Panc1 (cell line): Measurements from ENCODE around the gene PRKCD. TPM values are rescaled to one million over a fixed set of nuclear protein-coding genes. Genes with fewer than 3 reads are reported as not detected.

ENCODE experiments used
- ATAC-seq: fragments of 200-7000 bp; cut with Tn5 transposase; 2 replicates; pipeline ENCODE4 v1.9.1; 2020; ENCODE audit warnings: mild to moderate bottlenecking, moderate library complexity
- BruUV-seq: library from RNA; stranded (reverse); fragments of 400-500 nt; replicated peaks from 2 replicates; lab custom pipeline; 2021; lab: Mats Ljungman, UMichigan
- CTCF ChIA-PET: fragments of 300-600 bp; sonication (Branson Sonifier 250); formaldehyde crosslinking; loops from one replicate; lab custom pipeline; 2022; ENCODE audit warnings: antibody characterized with exemption; lab: Charles Lee
- POLR2A ChIA-PET: fragments of 300-600 bp; sonication (Branson Sonifier 250); formaldehyde crosslinking; loops from one replicate; lab custom pipeline; 2022; ENCODE audit warnings: antibody characterized with exemption; lab: Charles Lee
- DNase-seq: peaks from one replicate; pipeline ENCODE4 v3.0.0-alpha.2; 2010; ENCODE audit warnings: low read depth, low spot score
- H3K27ac ChIP-seq: 2 replicates; pipeline ENCODE4 v1.5.1; 2011; ENCODE audit warnings: mild to moderate bottlenecking, low read length, inconsistent platforms
- H3K27me3 ChIP-seq: fragments of 200-500 bp; sonication (Bioruptor generic); 2 replicates; pipeline ENCODE4 v1.6.0; 2014; ENCODE audit warnings: low read length, inconsistent platforms; ENCODE audit not compliant: control insufficient read depth, insufficient read depth
- H3K36me3 ChIP-seq: fragments of 200-500 bp; sonication (Bioruptor generic); 2 replicates; pipeline ENCODE4 v1.5.1; 2014; ENCODE audit warnings: inconsistent platforms, mild to moderate bottlenecking, low read length, moderate library complexity; ENCODE audit not compliant: control insufficient read depth, insufficient read depth
- H3K4me1 ChIP-seq: 2 replicates; pipeline ENCODE4 v1.5.1; 2011; ENCODE audit warnings: inconsistent platforms, mild to moderate bottlenecking, low read length, moderate library complexity; ENCODE audit not compliant: control insufficient read depth, insufficient read depth
- H3K4me3 ChIP-seq, 2 experiments: 2 replicates each; pipeline ENCODE4 v1.5.1; 2011 to 2012; ENCODE audit warnings: low read depth in 2 of 2, low read length in 2 of 2, mild to moderate bottlenecking in 2 of 2, inconsistent platforms in 1 of 2, moderate library complexity in 1 of 2
- H3K9me3 ChIP-seq: fragments of 200-500 bp; sonication (Bioruptor generic); 2 replicates; pipeline ENCODE4 v1.5.1; 2014; ENCODE audit warnings: low read depth, mild to moderate bottlenecking, inconsistent platforms, low read length, moderate library complexity; ENCODE audit not compliant: control insufficient read depth, insufficient read depth
- CTCF ChIP-seq: fragments of 450-650 bp; IDR thresholded peaks from 2 replicates; pipeline ENCODE4 v1.5.1; 2017; ENCODE audit warnings: mild to moderate bottlenecking
- POLR2AphosphoS5 ChIP-seq: IDR thresholded peaks from 2 replicates; pipeline ENCODE4 v1.6.1; 2012; ENCODE audit warnings: mild to moderate bottlenecking, low read depth, low read length, moderate library complexity
- SIN3A ChIP-seq: IDR thresholded peaks from 2 replicates; pipeline ENCODE4 v1.6.1; 2012; ENCODE audit warnings: low read depth, mild to moderate bottlenecking, low read length, moderate library complexity, borderline replicate concordance; ENCODE audit not compliant: insufficient read depth
- TCF7L2 ChIP-seq: IDR thresholded peaks from 2 replicates; pipeline ENCODE4 v1.6.1; 2011; ENCODE audit warnings: mild to moderate bottlenecking, low read depth, low read length, inconsistent platforms
- in situ Hi-C: cut with HindIII; loops from 2 replicates; pipeline ENCODE4 v1.10.0; 2016; ENCODE audit warnings: low sequenced_read_pairs, low pct_unique_long_range_greater_than_20kb
- intact Hi-C: fragments of 100-400 bp; cut with micrococcal nuclease; formaldehyde crosslinking; loops from one replicate; pipeline ENCODE4 v1.10.0; 2022; ENCODE audit not compliant: unreplicated experiment
- total RNA-seq: library from RNA; stranded (reverse); gene quantifications from one replicate; pipeline ENCODE4 v1.2.1, GENCODE V29; 2021; ENCODE audit not compliant: unreplicated experiment
- TF ChIP-seq, protein P1 (sequence below), 2 experiments: IDR thresholded peaks; 2 replicates each; pipeline ENCODE4 v1.6.1; 2011 to 2012; ENCODE audit warnings: low read depth in 2 of 2, control low read depth in 1 of 2, low read length in 1 of 2, mild to moderate bottlenecking in 1 of 2, moderate library complexity in 1 of 2; ENCODE audit not compliant: insufficient read depth in 1 of 2

Gene PRKCD
- total RNA-seq, 1 experiment from 2014 or later = 14.0 TPM

DNA sequence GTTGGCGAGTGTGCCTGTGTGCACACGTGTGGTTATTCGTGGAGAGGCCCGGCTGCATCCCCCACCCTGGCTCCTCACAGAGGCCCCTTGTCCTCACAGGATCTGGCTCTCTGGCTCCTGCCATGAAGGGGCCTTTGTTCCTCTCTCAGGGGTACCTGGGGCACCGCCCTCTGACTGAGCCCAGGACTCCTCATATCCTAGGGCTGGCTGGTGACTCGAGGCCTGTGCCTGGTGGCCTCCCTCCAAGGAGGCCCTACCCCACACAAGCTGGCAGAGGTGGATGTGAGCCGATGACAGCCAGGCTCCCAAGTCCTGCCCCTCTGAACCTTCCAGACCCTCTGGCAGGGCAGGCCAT is 10.0 kb downstream of the PRKCD start:
- Histone ChIP-seq H3K4me3 (no peak overlapping the region), H3K4me1 (no peaks in the 10 kb centered on the region; the same call in 1 of the 2 replicates), H3K27ac (no peak overlapping the region), H3K9me3 (no peaks in the 10 kb centered on the region), H3K36me3 (no peaks in the 10 kb centered on the region), H3K27me3 (no peaks in the 10 kb centered on the region)
- intact Hi-C loops = no loop called here
- BruUV-seq = no TSS peak
- ATAC-seq (no peak), DNase-seq (no peak)
- POLR2A ChIA-PET = no interaction called here
- no peak for TF ChIP-seq TCF7L2
- CTCF ChIA-PET = no interaction called here
- in situ Hi-C loops = no loop called here

- in situ Hi-C loops = no loop called here
- POLR2A ChIA-PET = no interaction called here
Observed at GRCh38 chr3:53171827-53172505, 11.0 kb downstream of the PRKCD start.

More at GRCh38 chr3:53171827-53172505, 11.0 kb downstream of the PRKCD start:
- BruUV-seq = no TSS peak
- TF ChIP-seq, protein P1, sequence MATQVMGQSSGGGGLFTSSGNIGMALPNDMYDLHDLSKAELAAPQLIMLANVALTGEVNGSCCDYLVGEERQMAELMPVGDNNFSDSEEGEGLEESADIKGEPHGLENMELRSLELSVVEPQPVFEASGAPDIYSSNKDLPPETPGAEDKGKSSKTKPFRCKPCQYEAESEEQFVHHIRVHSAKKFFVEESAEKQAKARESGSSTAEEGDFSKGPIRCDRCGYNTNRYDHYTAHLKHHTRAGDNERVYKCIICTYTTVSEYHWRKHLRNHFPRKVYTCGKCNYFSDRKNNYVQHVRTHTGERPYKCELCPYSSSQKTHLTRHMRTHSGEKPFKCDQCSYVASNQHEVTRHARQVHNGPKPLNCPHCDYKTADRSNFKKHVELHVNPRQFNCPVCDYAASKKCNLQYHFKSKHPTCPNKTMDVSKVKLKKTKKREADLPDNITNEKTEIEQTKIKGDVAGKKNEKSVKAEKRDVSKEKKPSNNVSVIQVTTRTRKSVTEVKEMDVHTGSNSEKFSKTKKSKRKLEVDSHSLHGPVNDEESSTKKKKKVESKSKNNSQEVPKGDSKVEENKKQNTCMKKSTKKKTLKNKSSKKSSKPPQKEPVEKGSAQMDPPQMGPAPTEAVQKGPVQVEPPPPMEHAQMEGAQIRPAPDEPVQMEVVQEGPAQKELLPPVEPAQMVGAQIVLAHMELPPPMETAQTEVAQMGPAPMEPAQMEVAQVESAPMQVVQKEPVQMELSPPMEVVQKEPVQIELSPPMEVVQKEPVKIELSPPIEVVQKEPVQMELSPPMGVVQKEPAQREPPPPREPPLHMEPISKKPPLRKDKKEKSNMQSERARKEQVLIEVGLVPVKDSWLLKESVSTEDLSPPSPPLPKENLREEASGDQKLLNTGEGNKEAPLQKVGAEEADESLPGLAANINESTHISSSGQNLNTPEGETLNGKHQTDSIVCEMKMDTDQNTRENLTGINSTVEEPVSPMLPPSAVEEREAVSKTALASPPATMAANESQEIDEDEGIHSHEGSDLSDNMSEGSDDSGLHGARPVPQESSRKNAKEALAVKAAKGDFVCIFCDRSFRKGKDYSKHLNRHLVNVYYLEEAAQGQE (IDR thresholded peaks at IDR 0.05; ENCODE audit: insufficient read depth in 1 of 2, low read depth in 2 of 2, low read length in 1 of 2) = no peak
- TF ChIP-seq TCF7L2 (no peak), SIN3A (no peak), POLR2AphosphoS5 (no peak), CTCF (no peak)
- no peaks in the 10 kb centered on the region for H3K36me3 ChIP-seq
- no peaks in the 10 kb centered on the region for H3K9me3 ChIP-seq
- ATAC-seq (peak; percentile 24; the same call in 1 of the 2 replicates), DNase-seq (no peak)
- CTCF ChIA-PET = no interaction called here
- H3K4me1 ChIP-seq = no peaks in the 10 kb centered on the region; the same call in 1 of the 2 replicates
- no peaks in the 10 kb centered on the region for H3K27me3 ChIP-seq
- no peak overlapping the region for H3K4me3 ChIP-seq
- no peak overlapping the region for H3K27ac ChIP-seq
- intact Hi-C loops = no loop called here
